GM12801 (cell line): Measurements from ENCODE around the gene FMO3.

Source experiments
- TF ChIP-seq, protein P1 (sequence below): IDR thresholded peaks from one replicate; pipeline ENCODE4 v1.5.1; 2011; ENCODE audit warnings: control low read depth; ENCODE audit not compliant: insufficient read length; ENCODE audit errors: extremely low read depth

FMO3 gene

DNA sequence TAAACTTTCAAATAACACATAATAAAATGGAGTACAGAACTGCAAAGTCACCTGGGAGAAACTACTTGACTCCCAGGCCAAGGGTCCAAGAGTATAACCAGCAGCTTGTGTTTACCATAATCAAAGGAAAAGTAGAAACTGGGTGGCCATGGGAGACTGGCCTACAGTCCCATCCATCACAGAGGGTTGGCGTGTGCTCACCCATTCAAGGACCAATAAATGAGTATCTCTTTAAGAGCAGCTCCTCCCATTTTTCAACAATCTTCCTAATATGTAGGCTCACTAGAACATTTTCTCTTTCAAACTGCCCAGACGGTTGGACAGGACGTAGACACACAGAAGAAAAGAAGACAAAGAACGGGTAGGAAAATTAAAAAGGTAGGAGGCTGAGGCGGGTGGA lies at the start of gene FMO3:
TSS of gene FMO3 (plus strand) at position 302 of the 400 bp plus-strand sequence. CDS start 1,754 bp downstream, outside the sequence.
- TF ChIP-seq, protein P1, sequence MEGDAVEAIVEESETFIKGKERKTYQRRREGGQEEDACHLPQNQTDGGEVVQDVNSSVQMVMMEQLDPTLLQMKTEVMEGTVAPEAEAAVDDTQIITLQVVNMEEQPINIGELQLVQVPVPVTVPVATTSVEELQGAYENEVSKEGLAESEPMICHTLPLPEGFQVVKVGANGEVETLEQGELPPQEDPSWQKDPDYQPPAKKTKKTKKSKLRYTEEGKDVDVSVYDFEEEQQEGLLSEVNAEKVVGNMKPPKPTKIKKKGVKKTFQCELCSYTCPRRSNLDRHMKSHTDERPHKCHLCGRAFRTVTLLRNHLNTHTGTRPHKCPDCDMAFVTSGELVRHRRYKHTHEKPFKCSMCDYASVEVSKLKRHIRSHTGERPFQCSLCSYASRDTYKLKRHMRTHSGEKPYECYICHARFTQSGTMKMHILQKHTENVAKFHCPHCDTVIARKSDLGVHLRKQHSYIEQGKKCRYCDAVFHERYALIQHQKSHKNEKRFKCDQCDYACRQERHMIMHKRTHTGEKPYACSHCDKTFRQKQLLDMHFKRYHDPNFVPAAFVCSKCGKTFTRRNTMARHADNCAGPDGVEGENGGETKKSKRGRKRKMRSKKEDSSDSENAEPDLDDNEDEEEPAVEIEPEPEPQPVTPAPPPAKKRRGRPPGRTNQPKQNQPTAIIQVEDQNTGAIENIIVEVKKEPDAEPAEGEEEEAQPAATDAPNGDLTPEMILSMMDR: no peak

DNA sequence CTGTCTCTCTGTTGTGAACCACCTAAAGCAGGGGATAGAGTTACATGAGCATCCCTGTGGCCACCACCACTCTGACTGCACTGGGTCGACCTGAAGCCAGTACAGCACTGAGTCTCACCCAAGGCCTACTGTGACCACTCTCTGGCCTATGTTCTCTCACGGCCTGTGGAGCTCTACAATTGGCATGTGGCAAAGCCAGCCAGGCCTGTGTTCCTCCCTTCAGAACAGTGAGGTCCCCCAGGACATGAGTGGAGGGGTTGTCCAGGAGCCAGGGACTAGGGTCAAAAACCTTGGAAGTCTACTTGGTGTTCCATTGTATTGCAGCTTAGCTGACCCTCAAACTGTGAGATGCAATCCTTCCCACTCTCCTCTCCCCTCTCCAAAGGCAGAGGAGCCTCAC lies 42.7 kb upstream of the FMO3 start:
- TF ChIP-seq, protein P1: no peak

DNA sequence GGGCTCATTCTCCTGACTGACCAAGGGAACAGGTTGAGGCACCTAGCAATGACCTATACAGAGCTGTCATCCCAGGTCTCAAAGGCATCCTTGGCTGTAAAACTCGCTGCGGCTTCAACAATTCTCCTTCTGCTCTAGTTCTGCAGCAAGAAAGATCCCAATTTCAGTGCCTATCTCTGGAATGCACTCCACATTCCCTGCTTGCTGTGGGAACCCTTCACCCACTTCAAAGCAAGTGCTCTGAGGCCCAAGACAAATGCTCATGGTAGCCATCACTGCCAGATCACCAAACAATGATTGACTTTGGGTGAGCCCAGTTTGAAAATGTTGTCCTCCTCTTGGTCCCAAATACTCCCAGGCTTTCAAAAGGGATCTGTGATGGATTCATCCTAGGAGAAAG lies 37.7 kb upstream of the FMO3 start:
- TF ChIP-seq, protein P1: no peak

DNA sequence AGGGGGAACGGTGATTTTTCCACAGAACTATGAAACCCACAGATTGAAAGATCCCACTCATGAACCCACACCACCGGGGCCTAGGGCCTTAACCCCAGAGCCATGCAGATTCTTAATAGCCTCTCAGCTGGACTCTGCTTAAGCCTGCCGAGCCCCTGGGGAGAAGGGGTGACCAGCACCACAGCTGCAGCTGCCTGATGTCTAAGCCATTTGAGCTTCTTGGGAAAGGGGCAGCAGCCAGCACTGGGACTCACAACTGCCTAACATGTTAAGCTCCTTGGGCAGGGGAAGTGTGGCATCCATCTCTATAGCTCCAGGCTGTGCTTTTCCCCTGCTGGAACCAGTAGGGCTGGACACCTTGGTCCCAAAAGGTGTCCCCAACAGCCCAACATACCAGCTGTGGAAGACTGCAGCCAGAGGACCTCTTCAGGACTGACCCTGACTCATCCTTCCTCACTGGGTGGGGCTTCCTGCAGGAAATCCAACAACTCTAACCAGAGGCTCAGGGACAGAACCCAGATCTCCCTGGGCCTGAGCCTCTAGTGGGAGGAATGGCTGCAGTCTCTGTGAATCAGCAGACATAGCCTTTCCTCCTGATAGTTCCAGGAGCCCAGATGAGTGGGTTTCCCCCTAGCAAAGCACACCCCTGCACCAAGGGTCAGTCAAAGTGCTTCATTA lies 34.6 kb upstream of the FMO3 start:
- TF ChIP-seq, protein P1: no peak

DNA sequence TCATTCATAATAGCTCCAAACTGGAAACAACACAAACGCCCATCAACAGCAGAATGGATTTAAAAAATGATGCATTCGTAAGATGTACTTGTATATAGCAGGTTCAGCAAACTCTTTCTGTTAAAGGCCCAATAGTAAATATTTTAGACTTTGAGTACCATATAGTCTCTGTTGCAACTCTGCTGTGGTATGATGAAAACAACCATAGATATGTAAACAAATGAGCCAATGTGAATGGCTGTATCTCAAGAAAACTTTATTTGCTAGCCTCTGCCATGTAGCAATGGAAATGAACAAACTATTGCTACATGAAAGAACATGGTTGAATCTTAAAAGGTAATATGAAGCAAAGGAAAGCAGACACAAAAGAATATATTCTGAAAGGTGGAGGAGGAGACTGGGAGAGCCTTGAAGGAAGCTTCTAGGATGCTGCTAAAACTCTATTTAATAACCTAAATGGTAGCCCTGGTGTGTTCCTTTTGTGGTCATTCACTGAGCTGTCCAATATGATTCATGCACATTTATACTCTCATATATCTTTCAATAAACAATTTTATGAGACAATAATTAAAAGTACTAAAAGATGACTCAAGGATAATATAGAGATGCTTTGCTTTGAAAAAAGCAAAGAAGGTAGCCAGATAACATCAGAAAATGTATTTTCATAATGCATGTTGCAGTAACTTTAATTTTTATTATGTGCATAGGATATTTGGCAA lies 29.1 kb upstream of the FMO3 start:
- TF ChIP-seq, protein P1: no peak

DNA sequence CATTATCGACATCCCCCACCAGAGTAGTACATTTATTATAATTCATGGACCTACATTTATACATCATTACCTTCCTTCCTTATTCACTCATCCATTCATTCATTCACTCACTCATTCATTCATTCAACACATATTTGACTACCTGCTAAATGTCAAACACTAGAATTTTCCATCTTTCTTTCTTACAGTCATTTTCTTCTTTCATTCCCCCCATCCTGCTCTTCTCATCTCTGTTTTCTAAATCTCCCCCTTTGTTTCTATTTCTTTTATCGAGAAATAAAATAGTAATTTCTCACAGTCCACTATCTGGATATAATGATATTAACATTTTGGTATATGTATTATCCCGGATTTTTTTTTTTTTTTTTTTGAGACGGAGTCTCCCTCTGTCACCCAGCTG lies 27.8 kb upstream of the FMO3 start:
- TF ChIP-seq, protein P1: no peak

DNA sequence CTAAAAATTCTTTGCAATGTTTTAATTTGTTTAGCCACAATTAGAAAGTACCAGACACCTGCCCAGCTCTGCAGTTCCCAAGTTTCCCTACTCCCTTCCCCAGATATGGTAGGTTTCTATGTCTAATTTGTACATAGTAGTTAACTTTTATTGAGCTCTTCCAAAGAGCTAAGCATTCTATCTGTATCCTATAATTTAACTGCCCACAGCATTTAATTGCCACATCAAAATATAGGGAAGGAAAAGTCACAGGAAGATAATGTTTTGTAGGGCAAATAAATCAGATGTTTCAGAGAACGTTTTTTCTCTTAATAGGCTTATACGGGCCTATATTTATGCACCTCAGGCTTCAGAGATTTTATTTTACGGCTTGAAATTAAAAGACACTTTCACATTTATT lies 15.7 kb upstream of the FMO3 start:
- TF ChIP-seq, protein P1: no peak
